ENCODE measurements around the gene TXNDC8. TPM values are rescaled to one million over a fixed set of nuclear protein-coding genes. Genes with fewer than 3 reads are reported as not detected.
"Not testable (repeated sequence)": the region's sequence is repeated elsewhere in the genome, so short reads cannot be mapped to it uniquely, and the experiment has no call there.

Gene TXNDC8
- total RNA-seq, 1 experiment from 2014 or later = not detected

- Histone ChIP-seq H3K9ac (ENCODE audit: low read length) (no peak overlapping the region), H3K79me2 (ENCODE audit: low read length) (no peaks in the 10 kb centered on the region), H3K27ac (ENCODE audit: low read length) (no peak overlapping the region), H3K4me1 (ENCODE audit: low read length) (no peaks in the 10 kb centered on the region), H3K27me3 (ENCODE audit: low read length) (no peaks in the 10 kb centered on the region), H3K4me2 (ENCODE audit: low read depth, low read length, poor library complexity, severe bottlenecking) (no peak overlapping the region), H3K4me3 (ENCODE audit: low read length) (no peak overlapping the region), H3K9me2 (replicated peaks; ENCODE audit: insufficient read depth, low read length) (no peaks in the 10 kb centered on the region), H2AFZ (ENCODE audit: low read length) (no peak overlapping the region), H3K9me3 (ENCODE audit: low read length) (no peaks in the 10 kb centered on the region), H3K36me3 (ENCODE audit: insufficient read depth, low read length) (no peaks in the 10 kb centered on the region), H4K20me1 (ENCODE audit: insufficient read depth, low read depth, low read length) (no peaks in the 10 kb centered on the region)
- no peak for DNase-seq
Observed at GRCh38 chr9:110323818-110324217, 13.8 kb downstream of the TXNDC8 start.

GRCh38 chr9:110320651-110321445 is 16.8 kb downstream of the TXNDC8 start:
- Histone ChIP-seq H3K9me3 (ENCODE audit: low read length) (no peaks in the 10 kb centered on the region), H3K4me2 (ENCODE audit: low read depth, low read length, poor library complexity, severe bottlenecking) (no peak overlapping the region)

GRCh38 chr9:110319781-110320492 is 17.7 kb downstream of the TXNDC8 start:
- H4K20me1 ChIP-seq (ENCODE audit: insufficient read depth, low read depth, low read length) = no peaks in the 10 kb centered on the region
- H3K27me3 ChIP-seq (ENCODE audit: low read length) = no peaks in the 10 kb centered on the region
- H3K4me3 ChIP-seq (ENCODE audit: low read length) = no peak overlapping the region
- no peaks in the 10 kb centered on the region for H3K36me3 ChIP-seq (ENCODE audit: insufficient read depth, low read length)
- no peak overlapping the region for H3K9ac ChIP-seq (ENCODE audit: low read length)
- no peak overlapping the region for H3K4me2 ChIP-seq (ENCODE audit: low read depth, low read length, poor library complexity, severe bottlenecking)
- no peaks in the 10 kb centered on the region for H3K9me2 ChIP-seq (replicated peaks; ENCODE audit: insufficient read depth, low read length)
- H3K9me3 ChIP-seq (ENCODE audit: low read length) = no peaks in the 10 kb centered on the region
- no peak overlapping the region for H2AFZ ChIP-seq (ENCODE audit: low read length)
- DNase-seq = no peak
- peaks cover 7% of the 10 kb centered on the region for H3K4me1 ChIP-seq (ENCODE audit: low read length)
- H3K79me2 ChIP-seq (ENCODE audit: low read length) = no peaks in the 10 kb centered on the region
- H3K27ac ChIP-seq (ENCODE audit: low read length) = no peak overlapping the region

More at GRCh38 chr9:110320651-110321445, 16.8 kb downstream of the TXNDC8 start:
- Histone ChIP-seq H3K9me2 (replicated peaks; ENCODE audit: insufficient read depth, low read length) (no peaks in the 10 kb centered on the region), H3K9ac (ENCODE audit: low read length) (no peak overlapping the region), H3K36me3 (ENCODE audit: insufficient read depth, low read length) (no peaks in the 10 kb centered on the region), H3K79me2 (ENCODE audit: low read length) (no peaks in the 10 kb centered on the region), H3K4me3 (ENCODE audit: low read length) (no peak overlapping the region), H3K4me1 (ENCODE audit: low read length) (peaks cover 7% of the 10 kb centered on the region), H4K20me1 (ENCODE audit: insufficient read depth, low read depth, low read length) (no peaks in the 10 kb centered on the region), H2AFZ (ENCODE audit: low read length) (no peak overlapping the region), H3K27me3 (ENCODE audit: low read length) (no peaks in the 10 kb centered on the region), H3K27ac (ENCODE audit: low read length) (no peak overlapping the region)
- no peak for DNase-seq

- Histone ChIP-seq H3K79me2 (ENCODE audit: low read length) (no peaks in the 10 kb centered on the region), H3K36me3 (ENCODE audit: insufficient read depth, low read length) (no peaks in the 10 kb centered on the region), H3K9me2 (replicated peaks; ENCODE audit: insufficient read depth, low read length) (no peaks in the 10 kb centered on the region), H2AFZ (ENCODE audit: low read length) (no peak overlapping the region), H3K4me1 (ENCODE audit: low read length) (peaks cover 7% of the 10 kb centered on the region), H4K20me1 (ENCODE audit: insufficient read depth, low read depth, low read length) (no peaks in the 10 kb centered on the region), H3K27ac (ENCODE audit: low read length) (no peak overlapping the region), H3K9me3 (ENCODE audit: low read length) (no peaks in the 10 kb centered on the region), H3K27me3 (ENCODE audit: low read length) (no peaks in the 10 kb centered on the region), H3K4me3 (ENCODE audit: low read length) (no peak overlapping the region), H3K4me2 (ENCODE audit: low read depth, low read length, poor library complexity, severe bottlenecking) (no peak overlapping the region), H3K9ac (ENCODE audit: low read length) (no peak overlapping the region)
- DNase-seq = no peak
Observed at GRCh38 chr9:110317911-110318310, 19.8 kb downstream of the TXNDC8 start.

GRCh38 chr9:110316261-110317075 is 21.2 kb downstream of the TXNDC8 start:
- Histone ChIP-seq H3K36me3 (ENCODE audit: insufficient read depth, low read length) (no peaks in the 10 kb centered on the region), H3K4me3 (ENCODE audit: low read length) (peak overlapping the region; percentile 48), H3K4me1 (ENCODE audit: low read length) (peaks cover 7% of the 10 kb centered on the region), H3K9me2 (replicated peaks; ENCODE audit: insufficient read depth, low read length) (no peaks in the 10 kb centered on the region), H4K20me1 (ENCODE audit: insufficient read depth, low read depth, low read length) (no peaks in the 10 kb centered on the region), H3K27me3 (ENCODE audit: low read length) (no peaks in the 10 kb centered on the region), H3K9ac (ENCODE audit: low read length) (peak overlapping the region; percentile 48), H3K4me2 (ENCODE audit: low read depth, low read length, poor library complexity, severe bottlenecking) (peak overlapping the region; percentile 64), H3K27ac (ENCODE audit: low read length) (no peak overlapping the region), H2AFZ (ENCODE audit: low read length) (peak overlapping the region; percentile 72), H3K79me2 (ENCODE audit: low read length) (no peaks in the 10 kb centered on the region), H3K9me3 (ENCODE audit: low read length) (no peaks in the 10 kb centered on the region)
- DNase-seq = peak; percentile 62

- H3K9ac ChIP-seq (ENCODE audit: low read length); H3K9me2 ChIP-seq (replicated peaks; ENCODE audit: insufficient read depth, low read length); H4K20me1 ChIP-seq (ENCODE audit: insufficient read depth, low read depth, low read length); H3K36me3 ChIP-seq (ENCODE audit: insufficient read depth, low read length); H3K9me3 ChIP-seq (ENCODE audit: low read length); H3K4me2 ChIP-seq (ENCODE audit: low read depth, low read length, poor library complexity, severe bottlenecking); H3K79me2 ChIP-seq (ENCODE audit: low read length); H3K27me3 ChIP-seq (ENCODE audit: low read length); H3K4me3 ChIP-seq (ENCODE audit: low read length); H2AFZ ChIP-seq (ENCODE audit: low read length); H3K4me1 ChIP-seq (ENCODE audit: low read length); DNase-seq; H3K27ac ChIP-seq (ENCODE audit: low read length): not testable (repeated sequence)
Observed at GRCh38 chr9:110311978-110312377, 25.7 kb downstream of the TXNDC8 start.

GRCh38 chr9:110309681-110310080 is 28.0 kb downstream of the TXNDC8 start:
- no peak overlapping the region for H3K4me2 ChIP-seq (ENCODE audit: low read depth, low read length, poor library complexity, severe bottlenecking)
- H3K9me2 ChIP-seq (replicated peaks; ENCODE audit: insufficient read depth, low read length) = no peaks in the 10 kb centered on the region
- H2AFZ ChIP-seq (ENCODE audit: low read length) = no peak overlapping the region
- no peaks in the 10 kb centered on the region for H3K36me3 ChIP-seq (ENCODE audit: insufficient read depth, low read length)
- H3K27ac ChIP-seq (ENCODE audit: low read length) = no peak overlapping the region
- no peaks in the 10 kb centered on the region for H3K27me3 ChIP-seq (ENCODE audit: low read length)
- H3K4me3 ChIP-seq (ENCODE audit: low read length) = no peak overlapping the region
- no peaks in the 10 kb centered on the region for H3K9me3 ChIP-seq (ENCODE audit: low read length)
- no peak overlapping the region for H3K9ac ChIP-seq (ENCODE audit: low read length)
- DNase-seq = no peak
- no peaks in the 10 kb centered on the region for H3K4me1 ChIP-seq (ENCODE audit: low read length)
- no peaks in the 10 kb centered on the region for H4K20me1 ChIP-seq (ENCODE audit: insufficient read depth, low read depth, low read length)
- H3K79me2 ChIP-seq (ENCODE audit: low read length) = no peaks in the 10 kb centered on the region

GRCh38 chr9:110308633-110309038 is 29.0 kb downstream of the TXNDC8 start:
- H3K4me1 ChIP-seq (ENCODE audit: low read length) = no peaks in the 10 kb centered on the region
- H3K9me3 ChIP-seq (ENCODE audit: low read length) = no peaks in the 10 kb centered on the region
- H3K79me2 ChIP-seq (ENCODE audit: low read length) = no peaks in the 10 kb centered on the region
- H3K27ac ChIP-seq (ENCODE audit: low read length) = no peak overlapping the region
- H3K36me3 ChIP-seq (ENCODE audit: insufficient read depth, low read length) = no peaks in the 10 kb centered on the region
- no peak overlapping the region for H3K4me2 ChIP-seq (ENCODE audit: low read depth, low read length, poor library complexity, severe bottlenecking)
- no peak overlapping the region for H3K9ac ChIP-seq (ENCODE audit: low read length)
- no peaks in the 10 kb centered on the region for H3K27me3 ChIP-seq (ENCODE audit: low read length)
- H3K9me2 ChIP-seq (replicated peaks; ENCODE audit: insufficient read depth, low read length) = no peaks in the 10 kb centered on the region
- DNase-seq = no peak
- H3K4me3 ChIP-seq (ENCODE audit: low read length) = no peak overlapping the region
- H2AFZ ChIP-seq (ENCODE audit: low read length) = no peak overlapping the region
- H4K20me1 ChIP-seq (ENCODE audit: insufficient read depth, low read depth, low read length) = no peaks in the 10 kb centered on the region
